Liver (tissue), 3 donors: ENCODE data around the gene UCK2.

ENCODE experiments used
- ATF3 ChIP-seq: IDR thresholded peaks from 2 replicates; pipeline ENCODE4 v1.6.1; 2016; ENCODE audit warnings: antibody characterized with exemption
- EGR1 ChIP-seq, 2 donors: IDR thresholded peaks; 2 replicates each; pipeline ENCODE4 v1.6.1; 2016 to 2018; ENCODE audit warnings: antibody characterized with exemption in 2 of 2, low read depth in 2 of 2
- GABPA ChIP-seq, 2 donors: IDR thresholded peaks in 1 of 2; conservative IDR thresholded peaks in 1 of 2; 2 replicates each; pipeline ENCODE4 v1.6.1; 2016; ENCODE audit warnings: antibody characterized with exemption in 2 of 2, mild to moderate bottlenecking in 1 of 2, moderate library complexity in 1 of 2
- NR2F2 ChIP-seq: IDR thresholded peaks from 2 replicates; pipeline ENCODE4 v1.6.1; 2016; ENCODE audit warnings: antibody characterized with exemption
- RAD21 ChIP-seq, 2 donors: IDR thresholded peaks; 2 replicates each; pipeline ENCODE4 v1.6.1; 2016; ENCODE audit warnings: antibody characterized with exemption in 2 of 2, mild to moderate bottlenecking in 2 of 2
- RXRA ChIP-seq, 2 donors: IDR thresholded peaks; 2 replicates each; pipeline ENCODE4 v1.6.1; 2017 to 2018; ENCODE audit warnings: antibody characterized with exemption in 2 of 2, mild to moderate bottlenecking in 1 of 2
- TAF1 ChIP-seq: conservative IDR thresholded peaks from 2 replicates; pipeline ENCODE4 v1.6.1; 2016; ENCODE audit warnings: antibody characterized with exemption, mild to moderate bottlenecking
- YY1 ChIP-seq: IDR thresholded peaks from 2 replicates; pipeline ENCODE4 v1.6.1; 2016; ENCODE audit warnings: antibody characterized with exemption, mild to moderate bottlenecking
- TF ChIP-seq, protein P1 (sequence below): fragments of 150-350 bp; IDR thresholded peaks from 2 replicates; pipeline ENCODE4 v1.5.1; 2017; ENCODE audit warnings: improper control_type of control experiment, low read depth, low read length; ENCODE audit not compliant: missing input control
- donor health status: healthy.
- donor health status: healthy.

DNA sequence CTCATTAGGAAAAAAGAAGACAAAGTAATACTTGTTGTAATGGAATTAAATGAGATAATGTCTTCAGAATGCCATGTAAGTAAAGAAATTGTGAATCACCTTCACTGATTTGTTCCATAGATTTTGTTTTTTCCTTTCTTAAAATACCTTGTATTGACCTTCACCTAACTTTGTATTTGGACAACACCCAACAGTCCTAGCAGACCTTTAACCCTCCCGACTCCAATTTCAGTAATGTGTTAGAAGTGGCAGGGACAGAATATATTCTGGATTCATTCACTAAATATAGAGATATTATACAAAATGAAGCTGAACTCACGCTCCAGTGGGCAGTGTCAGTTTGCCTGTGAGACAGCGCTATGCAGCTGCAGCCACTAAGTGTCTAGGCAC lies 57.9 kb downstream of the UCK2 start:
- TF ChIP-seq ATF3 (no peak), RAD21 (IDR thresholded peaks at IDR 0.05) (peak in 1 of 2 donors; percentile 7), RXRA (IDR thresholded peaks at IDR 0.05) (peak in 1 of 2 donors; percentile 32), YY1 (no peak), NR2F2 (no peak), EGR1 (IDR thresholded peaks at IDR 0.05; ENCODE audit: low read depth in 2 of 2) (no peak), TAF1 (no peak), GABPA (IDR thresholded peaks at IDR 0.05 in 1 of 2, conservative IDR thresholded peaks at IDR 0.05 in 1 of 2) (no peak)
- TF ChIP-seq, protein P1, sequence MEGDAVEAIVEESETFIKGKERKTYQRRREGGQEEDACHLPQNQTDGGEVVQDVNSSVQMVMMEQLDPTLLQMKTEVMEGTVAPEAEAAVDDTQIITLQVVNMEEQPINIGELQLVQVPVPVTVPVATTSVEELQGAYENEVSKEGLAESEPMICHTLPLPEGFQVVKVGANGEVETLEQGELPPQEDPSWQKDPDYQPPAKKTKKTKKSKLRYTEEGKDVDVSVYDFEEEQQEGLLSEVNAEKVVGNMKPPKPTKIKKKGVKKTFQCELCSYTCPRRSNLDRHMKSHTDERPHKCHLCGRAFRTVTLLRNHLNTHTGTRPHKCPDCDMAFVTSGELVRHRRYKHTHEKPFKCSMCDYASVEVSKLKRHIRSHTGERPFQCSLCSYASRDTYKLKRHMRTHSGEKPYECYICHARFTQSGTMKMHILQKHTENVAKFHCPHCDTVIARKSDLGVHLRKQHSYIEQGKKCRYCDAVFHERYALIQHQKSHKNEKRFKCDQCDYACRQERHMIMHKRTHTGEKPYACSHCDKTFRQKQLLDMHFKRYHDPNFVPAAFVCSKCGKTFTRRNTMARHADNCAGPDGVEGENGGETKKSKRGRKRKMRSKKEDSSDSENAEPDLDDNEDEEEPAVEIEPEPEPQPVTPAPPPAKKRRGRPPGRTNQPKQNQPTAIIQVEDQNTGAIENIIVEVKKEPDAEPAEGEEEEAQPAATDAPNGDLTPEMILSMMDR, result no peak
